ENCODE data around the gene EFL1.

EFL1 gene

DNA sequence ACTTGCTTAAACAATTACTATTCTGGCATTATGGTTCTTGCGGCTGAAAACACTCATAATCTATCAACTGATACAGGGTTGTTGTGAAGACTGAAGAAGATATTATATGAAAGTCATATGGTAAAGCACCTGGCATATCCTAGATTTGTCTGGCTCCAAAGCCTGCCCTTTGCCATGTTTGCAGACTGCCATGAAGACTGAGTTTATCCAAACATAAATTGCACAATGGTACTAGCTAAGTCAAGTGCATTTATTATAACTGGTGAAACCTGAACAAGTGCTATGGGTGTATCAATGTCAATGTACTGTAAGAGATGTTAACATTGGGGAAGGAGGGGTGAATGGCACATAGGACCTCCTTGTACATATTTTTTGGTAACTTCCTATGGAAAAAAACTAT, 129.3 kb downstream of the EFL1 start:
- H3K27ac ChIP-seq: no peak overlapping the region
- H3K36me3 ChIP-seq: peaks cover 19% of the 10 kb centered on the region
- H3K4me1 ChIP-seq (ENCODE audit: control insufficient read depth in 1 of 2, insufficient read depth in 1 of 2, low read depth in 1 of 2, low read length in 1 of 2): no peaks in the 10 kb centered on the region
- H3K4me3 ChIP-seq (ENCODE audit: low read depth in 1 of 2, low read length in 1 of 2): no peak overlapping the region
- TF ChIP-seq, protein P1, sequence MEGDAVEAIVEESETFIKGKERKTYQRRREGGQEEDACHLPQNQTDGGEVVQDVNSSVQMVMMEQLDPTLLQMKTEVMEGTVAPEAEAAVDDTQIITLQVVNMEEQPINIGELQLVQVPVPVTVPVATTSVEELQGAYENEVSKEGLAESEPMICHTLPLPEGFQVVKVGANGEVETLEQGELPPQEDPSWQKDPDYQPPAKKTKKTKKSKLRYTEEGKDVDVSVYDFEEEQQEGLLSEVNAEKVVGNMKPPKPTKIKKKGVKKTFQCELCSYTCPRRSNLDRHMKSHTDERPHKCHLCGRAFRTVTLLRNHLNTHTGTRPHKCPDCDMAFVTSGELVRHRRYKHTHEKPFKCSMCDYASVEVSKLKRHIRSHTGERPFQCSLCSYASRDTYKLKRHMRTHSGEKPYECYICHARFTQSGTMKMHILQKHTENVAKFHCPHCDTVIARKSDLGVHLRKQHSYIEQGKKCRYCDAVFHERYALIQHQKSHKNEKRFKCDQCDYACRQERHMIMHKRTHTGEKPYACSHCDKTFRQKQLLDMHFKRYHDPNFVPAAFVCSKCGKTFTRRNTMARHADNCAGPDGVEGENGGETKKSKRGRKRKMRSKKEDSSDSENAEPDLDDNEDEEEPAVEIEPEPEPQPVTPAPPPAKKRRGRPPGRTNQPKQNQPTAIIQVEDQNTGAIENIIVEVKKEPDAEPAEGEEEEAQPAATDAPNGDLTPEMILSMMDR (IDR thresholded peaks at IDR 0.05): no peak
- H3K9me3 ChIP-seq: no peaks in the 10 kb centered on the region
- no peaks in the 10 kb centered on the region for H3K27me3 ChIP-seq

DNA sequence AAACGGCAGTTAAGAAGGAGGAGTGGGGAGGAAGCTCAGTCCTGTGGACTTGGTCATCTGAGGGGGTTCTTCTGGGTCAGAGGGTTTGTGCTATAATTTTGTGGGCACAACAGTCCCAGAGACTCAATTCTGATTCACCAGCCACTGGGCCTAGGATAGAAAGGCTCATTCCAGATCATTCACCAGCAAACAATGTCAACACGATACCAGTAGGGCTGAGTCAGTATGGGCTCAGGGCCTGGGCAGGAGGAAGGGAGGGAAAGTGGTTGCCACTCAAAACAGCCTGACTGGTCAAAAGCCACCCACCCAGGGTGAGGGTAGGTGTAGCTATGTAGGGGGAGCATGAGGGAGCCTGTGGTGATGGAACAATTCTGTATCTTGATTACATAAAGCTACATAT, 129.8 kb downstream of the EFL1 start:
- TF ChIP-seq, protein P1 (IDR thresholded peaks at IDR 0.05): no peak
- H3K9me3 ChIP-seq: no peaks in the 10 kb centered on the region
- H3K27me3 ChIP-seq: no peaks in the 10 kb centered on the region
- peaks cover 14% of the 10 kb centered on the region for H3K36me3 ChIP-seq
- H3K4me3 ChIP-seq (ENCODE audit: low read depth in 1 of 2, low read length in 1 of 2): no peak overlapping the region
- H3K27ac ChIP-seq: no peak overlapping the region
- H3K4me1 ChIP-seq (ENCODE audit: control insufficient read depth in 1 of 2, insufficient read depth in 1 of 2, low read depth in 1 of 2, low read length in 1 of 2): no peaks in the 10 kb centered on the region

DNA sequence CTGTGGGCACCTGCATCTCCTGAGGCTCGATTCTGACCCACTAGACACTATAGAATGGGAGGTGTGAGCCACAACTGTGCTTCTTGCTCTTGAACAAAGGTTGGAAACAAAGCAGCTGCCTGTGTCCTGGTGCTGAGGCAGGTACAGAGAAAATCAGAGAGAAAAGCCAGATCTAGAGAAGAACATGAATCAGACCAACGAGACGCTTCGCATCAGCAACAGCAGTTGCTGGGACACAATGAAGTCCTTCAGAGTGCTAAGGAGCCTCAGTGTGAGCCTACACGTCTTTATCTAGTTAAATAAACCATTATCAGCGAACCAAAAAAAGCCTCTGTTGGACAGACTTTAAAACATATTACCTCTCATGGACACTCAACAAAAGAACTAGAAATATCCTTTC, 130.4 kb downstream of the EFL1 start:
- Histone ChIP-seq H3K27me3 (no peaks in the 10 kb centered on the region), H3K4me1 (ENCODE audit: control insufficient read depth in 1 of 2, insufficient read depth in 1 of 2, low read depth in 1 of 2, low read length in 1 of 2) (no peaks in the 10 kb centered on the region), H3K36me3 (peaks cover 14% of the 10 kb centered on the region), H3K9me3 (no peaks in the 10 kb centered on the region), H3K4me3 (ENCODE audit: low read depth in 1 of 2, low read length in 1 of 2) (no peak overlapping the region), H3K27ac (no peak overlapping the region)
- TF ChIP-seq, protein P1 (IDR thresholded peaks at IDR 0.05): no peak

DNA sequence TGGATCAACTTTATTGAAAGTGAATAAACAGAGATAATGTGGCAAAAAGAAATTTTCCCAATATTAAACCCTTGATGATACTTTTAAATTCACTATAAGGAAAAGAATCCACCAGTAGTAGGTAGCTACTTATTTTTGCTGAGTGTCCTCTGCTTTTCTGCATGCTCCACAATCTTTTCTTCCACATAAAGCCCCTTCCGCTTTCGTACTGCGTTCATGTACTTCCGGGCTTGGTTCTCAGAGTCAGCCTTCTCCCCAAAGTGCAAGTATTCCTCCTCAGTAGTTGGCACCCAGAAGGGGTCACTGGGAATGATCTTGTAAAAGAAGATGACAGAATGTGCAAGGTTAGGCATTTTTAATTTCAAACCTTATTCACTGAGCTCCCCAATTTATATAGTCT, 132.3 kb downstream of the EFL1 start:
- H3K27ac ChIP-seq: no peak overlapping the region
- no peaks in the 10 kb centered on the region for H3K27me3 ChIP-seq
- H3K36me3 ChIP-seq: peaks cover 10% of the 10 kb centered on the region
- no peak overlapping the region for H3K4me3 ChIP-seq (ENCODE audit: low read depth in 1 of 2, low read length in 1 of 2)
- TF ChIP-seq, protein P1 (IDR thresholded peaks at IDR 0.05): no peak
- no peaks in the 10 kb centered on the region for H3K4me1 ChIP-seq (ENCODE audit: control insufficient read depth in 1 of 2, insufficient read depth in 1 of 2, low read depth in 1 of 2, low read length in 1 of 2)
- no peaks in the 10 kb centered on the region for H3K9me3 ChIP-seq

GRCh38 chr15:82129761-82130160, 132.8 kb downstream of the EFL1 start:
- no peak overlapping the region for H3K27ac ChIP-seq
- no peaks in the 10 kb centered on the region for H3K27me3 ChIP-seq
- TF ChIP-seq, protein P1 (IDR thresholded peaks at IDR 0.05): no peak
- peaks cover 10% of the 10 kb centered on the region for H3K36me3 ChIP-seq
- H3K4me3 ChIP-seq (ENCODE audit: low read depth in 1 of 2, low read length in 1 of 2): no peak overlapping the region
- no peaks in the 10 kb centered on the region for H3K9me3 ChIP-seq
- H3K4me1 ChIP-seq (ENCODE audit: control insufficient read depth in 1 of 2, insufficient read depth in 1 of 2, low read depth in 1 of 2, low read length in 1 of 2): no peaks in the 10 kb centered on the region

- no peaks in the 10 kb centered on the region for H3K9me3 ChIP-seq
- H3K36me3 ChIP-seq: peaks cover 10% of the 10 kb centered on the region
- H3K4me1 ChIP-seq (ENCODE audit: control insufficient read depth in 1 of 2, insufficient read depth in 1 of 2, low read depth in 1 of 2, low read length in 1 of 2): no peaks in the 10 kb centered on the region
- H3K27ac ChIP-seq: no peak overlapping the region
- TF ChIP-seq, protein P1 (IDR thresholded peaks at IDR 0.05): no peak
- H3K4me3 ChIP-seq (ENCODE audit: low read depth in 1 of 2, low read length in 1 of 2): no peak overlapping the region
- H3K27me3 ChIP-seq: no peaks in the 10 kb centered on the region
These were observed 133.3 kb downstream of the EFL1 start for GRCh38 chr15:82129149-82129692.

Measured in neutrophil (primary cell).